ENCODE data around the gene MUC5B. TPM values are rescaled to one million over a fixed set of nuclear protein-coding genes. Genes with fewer than 3 reads are reported as not detected.
A peak's percentile ranks its signal among the peaks of the same experiment; 100 is the strongest.

MUC5B gene
- total RNA-seq, 1 experiment from 2014 or later = 24.3 TPM

DNA sequence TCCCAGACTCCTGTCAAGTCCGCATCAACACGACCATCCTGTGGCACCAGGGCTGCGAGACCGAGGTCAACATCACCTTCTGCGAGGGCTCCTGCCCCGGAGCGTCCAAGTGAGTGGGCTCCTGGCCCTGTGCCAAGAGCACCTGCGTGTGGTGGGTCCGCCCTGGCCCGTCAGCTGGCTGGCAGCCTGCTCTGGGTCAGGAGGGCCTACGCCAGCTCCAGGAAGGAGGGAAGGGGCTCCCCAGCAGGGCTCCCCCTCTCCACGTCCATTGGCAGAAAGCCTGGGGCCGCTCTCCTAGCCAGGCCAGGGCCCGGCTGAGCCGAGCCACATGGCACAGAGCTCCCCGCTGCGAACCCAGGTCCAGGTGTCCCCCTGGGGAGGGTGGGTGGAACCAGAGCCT lies 37.8 kb downstream of the MUC5B start:
- CTCF ChIA-PET = no interaction called here

GRCh38 chr11:1261241-1262071 lies 38.6 kb downstream of the MUC5B start:
- TSS peak; percentile 86 for BruUV-seq (replicated peaks)
- Histone ChIP-seq H3K9me3 (ENCODE audit: low read length) (no peaks in the 10 kb centered on the region), H3K4me3 (ENCODE audit: low read length) (peak overlapping the region; percentile 58), H4K20me1 (ENCODE audit: low read length) (no peaks in the 10 kb centered on the region), H3K4me1 (ENCODE audit: insufficient read depth, low read length) (peaks cover 13% of the 10 kb centered on the region), H3K9ac (ENCODE audit: low read length) (peak overlapping the region; percentile 75; the same call in 1 of the 2 replicates), H3K79me2 (ENCODE audit: low read length) (no peaks in the 10 kb centered on the region), H3K27ac (ENCODE audit: low read length) (no peak overlapping the region), H3K36me3 (ENCODE audit: low read depth, low read length) (no peaks in the 10 kb centered on the region), H3K9me2 (replicated peaks; ENCODE audit: low read length) (no peaks in the 10 kb centered on the region), H3K27me3 (ENCODE audit: low read length) (no peaks in the 10 kb centered on the region), H2AFZ (ENCODE audit: low read length) (no peak overlapping the region), H3K4me2 (ENCODE audit: low read length) (peak overlapping the region; percentile 82), H3F3A (ENCODE audit: low read length, unreplicated experiment) (no peaks in the 10 kb centered on the region)
- ATAC-seq (no peak), DNase-seq (no peak)
- intact Hi-C loops (cut with micrococcal nuclease) = loop anchor here (5.0 kb wide), 2 partner anchors 59 to 126 kb away; partner anchors contain the start of gene BRSK2
- ChIA-PET CTCF (no interaction called here), POLR2A (ENCODE audit: unreplicated experiment) (no interaction called here)
- TF ChIP-seq, protein P1, sequence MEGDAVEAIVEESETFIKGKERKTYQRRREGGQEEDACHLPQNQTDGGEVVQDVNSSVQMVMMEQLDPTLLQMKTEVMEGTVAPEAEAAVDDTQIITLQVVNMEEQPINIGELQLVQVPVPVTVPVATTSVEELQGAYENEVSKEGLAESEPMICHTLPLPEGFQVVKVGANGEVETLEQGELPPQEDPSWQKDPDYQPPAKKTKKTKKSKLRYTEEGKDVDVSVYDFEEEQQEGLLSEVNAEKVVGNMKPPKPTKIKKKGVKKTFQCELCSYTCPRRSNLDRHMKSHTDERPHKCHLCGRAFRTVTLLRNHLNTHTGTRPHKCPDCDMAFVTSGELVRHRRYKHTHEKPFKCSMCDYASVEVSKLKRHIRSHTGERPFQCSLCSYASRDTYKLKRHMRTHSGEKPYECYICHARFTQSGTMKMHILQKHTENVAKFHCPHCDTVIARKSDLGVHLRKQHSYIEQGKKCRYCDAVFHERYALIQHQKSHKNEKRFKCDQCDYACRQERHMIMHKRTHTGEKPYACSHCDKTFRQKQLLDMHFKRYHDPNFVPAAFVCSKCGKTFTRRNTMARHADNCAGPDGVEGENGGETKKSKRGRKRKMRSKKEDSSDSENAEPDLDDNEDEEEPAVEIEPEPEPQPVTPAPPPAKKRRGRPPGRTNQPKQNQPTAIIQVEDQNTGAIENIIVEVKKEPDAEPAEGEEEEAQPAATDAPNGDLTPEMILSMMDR (conservative IDR thresholded peaks at IDR 0.05; ENCODE audit: low read depth, low read length) = no peak
- TF ChIP-seq EZH2 (IDR thresholded peaks at IDR 0.05; ENCODE audit: low read length, unreplicated experiment) (no peak), EZH2phosphoT487 (IDR thresholded peaks at IDR 0.05; ENCODE audit: borderline replicate concordance, low read length) (no peak)

More for the DNA sequence above, 37.8 kb downstream of the MUC5B start:
- no peak for DNase-seq
- H3K9ac ChIP-seq (ENCODE audit: low read length) = no peak overlapping the region
- H3K9me3 ChIP-seq (ENCODE audit: low read length) = no peaks in the 10 kb centered on the region
- POLR2A ChIA-PET (ENCODE audit: unreplicated experiment) = no interaction called here
- no peaks in the 10 kb centered on the region for H3K9me2 ChIP-seq (replicated peaks; ENCODE audit: low read length)
- H3K4me3 ChIP-seq (ENCODE audit: low read length) = no peak overlapping the region
- H3K27me3 ChIP-seq (ENCODE audit: low read length) = no peaks in the 10 kb centered on the region
- H3K4me1 ChIP-seq (ENCODE audit: insufficient read depth, low read length) = peaks cover 13% of the 10 kb centered on the region
- H3K79me2 ChIP-seq (ENCODE audit: low read length) = no peaks in the 10 kb centered on the region
- H3K4me2 ChIP-seq (ENCODE audit: low read length) = no peak overlapping the region
- no peak for ATAC-seq
- H3K27ac ChIP-seq (ENCODE audit: low read length) = no peak overlapping the region
- TF ChIP-seq EZH2 (IDR thresholded peaks at IDR 0.05; ENCODE audit: low read length, unreplicated experiment) (no peak), EZH2phosphoT487 (IDR thresholded peaks at IDR 0.05; ENCODE audit: borderline replicate concordance, low read length) (no peak)
- TF ChIP-seq, protein P1 (conservative IDR thresholded peaks at IDR 0.05; ENCODE audit: low read depth, low read length) = no peak
- no TSS peak for BruUV-seq (replicated peaks)
- H4K20me1 ChIP-seq (ENCODE audit: low read length) = no peaks in the 10 kb centered on the region
- H2AFZ ChIP-seq (ENCODE audit: low read length) = no peak overlapping the region
- intact Hi-C loops (cut with micrococcal nuclease) = loop anchor here (5.0 kb wide), 2 partner anchors 58 to 127 kb away; partner anchors contain the start of gene BRSK2
- no peaks in the 10 kb centered on the region for H3K36me3 ChIP-seq (ENCODE audit: low read depth, low read length)
- H3F3A ChIP-seq (ENCODE audit: low read length, unreplicated experiment) = no peaks in the 10 kb centered on the region

Data from PC-3 (cell line).